HEK293 (cell line): ENCODE results near the gene NUCB1.

Experiments
- BCL11B ChIP-seq: fragments of 450-650 bp; formaldehyde crosslinking; IDR thresholded peaks from 2 replicates; pipeline ENCODE4 v1.5.1; 2016; ENCODE audit warnings: low read depth, missing biosample characterization, missing genetic modification characterization
- KLF10 ChIP-seq: fragments of 450-650 bp; IDR thresholded peaks from 2 replicates; pipeline ENCODE4 v1.5.1; 2018; ENCODE audit warnings: missing biosample characterization, mild to moderate bottlenecking, missing genetic modification characterization
- REPIN1 ChIP-seq: fragments of 450-650 bp; formaldehyde crosslinking; IDR thresholded peaks from 2 replicates; pipeline ENCODE4 v1.5.1; 2017; ENCODE audit warnings: missing biosample characterization, missing genetic modification characterization, low read depth
- SP7 ChIP-seq: fragments of 450-650 bp; formaldehyde crosslinking; IDR thresholded peaks from 2 replicates; pipeline ENCODE4 v1.5.1; 2016; ENCODE audit warnings: missing biosample characterization, missing genetic modification characterization
- YY1 ChIP-seq: fragments of 450-650 bp; formaldehyde crosslinking; IDR thresholded peaks from 2 replicates; pipeline ENCODE4 v1.5.1; 2018; ENCODE audit warnings: missing biosample characterization, missing genetic modification characterization
- ZBTB17 ChIP-seq: fragments of 450-650 bp; formaldehyde crosslinking; IDR thresholded peaks from 2 replicates; pipeline ENCODE4 v1.5.1; 2016; ENCODE audit warnings: missing biosample characterization, missing genetic modification characterization
- ZBTB20 ChIP-seq: fragments of 450-650 bp; formaldehyde crosslinking; IDR thresholded peaks from 2 replicates; pipeline ENCODE4 v1.5.1; 2016; ENCODE audit warnings: missing biosample characterization, missing genetic modification characterization
- ZBTB7A ChIP-seq: fragments of 450-650 bp; formaldehyde crosslinking; IDR thresholded peaks from 2 replicates; pipeline ENCODE4 v1.5.1; 2016; ENCODE audit warnings: low read depth, missing biosample characterization, missing genetic modification characterization
- ZNF114 ChIP-seq: fragments of 450-650 bp; formaldehyde crosslinking; IDR thresholded peaks from 2 replicates; pipeline ENCODE4 v1.5.0; 2017; ENCODE audit warnings: missing biosample characterization, missing genetic modification characterization
- ZNF155 ChIP-seq: fragments of 450-650 bp; formaldehyde crosslinking; IDR thresholded peaks from 2 replicates; pipeline ENCODE4 v1.5.1; 2016; ENCODE audit warnings: missing biosample characterization, missing genetic modification characterization
- ZNF169 ChIP-seq: fragments of 450-650 bp; formaldehyde crosslinking; IDR thresholded peaks from 2 replicates; pipeline ENCODE4 v1.5.1; 2016; ENCODE audit warnings: missing biosample characterization, missing genetic modification characterization
- ZNF221 ChIP-seq: fragments of 450-650 bp; formaldehyde crosslinking; IDR thresholded peaks from 2 replicates; pipeline ENCODE4 v1.5.1; 2017; ENCODE audit warnings: missing biosample characterization, missing genetic modification characterization, borderline replicate concordance
- ZNF391 ChIP-seq: fragments of 450-650 bp; formaldehyde crosslinking; IDR thresholded peaks from 2 replicates; pipeline ENCODE4 v1.5.1; 2016; ENCODE audit warnings: low read depth, missing biosample characterization, missing genetic modification characterization, borderline replicate concordance
- ZNF394 ChIP-seq: fragments of 450-650 bp; formaldehyde crosslinking; IDR thresholded peaks from 2 replicates; pipeline ENCODE4 v1.5.1; 2016; ENCODE audit warnings: missing biosample characterization, missing genetic modification characterization, mild to moderate bottlenecking, moderate library complexity, borderline replicate concordance
- ZNF501 ChIP-seq: fragments of 450-650 bp; formaldehyde crosslinking; IDR thresholded peaks from 2 replicates; pipeline ENCODE4 v1.5.1; 2016; ENCODE audit warnings: missing biosample characterization, missing genetic modification characterization
- ZNF660 ChIP-seq: fragments of 450-650 bp; IDR thresholded peaks from 2 replicates; pipeline ENCODE4 v1.5.1; 2018; ENCODE audit warnings: missing biosample characterization, mild to moderate bottlenecking, missing genetic modification characterization
- ZNF777 ChIP-seq: fragments of 450-650 bp; formaldehyde crosslinking; IDR thresholded peaks from 2 replicates; pipeline ENCODE4 v1.5.1; 2017; ENCODE audit warnings: missing biosample characterization, missing genetic modification characterization, borderline replicate concordance
- TF ChIP-seq, protein P1 (sequence below): fragments of 450-650 bp; formaldehyde crosslinking; conservative IDR thresholded peaks from 2 replicates; pipeline ENCODE4 v1.5.1; 2016; ENCODE audit warnings: low read depth, missing biosample characterization, missing genetic modification characterization
- TF ChIP-seq, protein P2 (sequence below): fragments of 450-650 bp; formaldehyde crosslinking; IDR thresholded peaks from 2 replicates; pipeline ENCODE4 v1.5.1; 2016; ENCODE audit warnings: missing biosample characterization, missing genetic modification characterization
- TF ChIP-seq, protein P3 (sequence below): fragments of 450-650 bp; formaldehyde crosslinking; IDR thresholded peaks from 2 replicates; pipeline ENCODE4 v1.5.1; 2016; ENCODE audit warnings: missing biosample characterization, missing genetic modification characterization
- TF ChIP-seq, protein P4 (sequence below): fragments of 450-650 bp; formaldehyde crosslinking; IDR thresholded peaks from 2 replicates; pipeline ENCODE4 v1.5.1; 2017; ENCODE audit warnings: missing biosample characterization, mild to moderate bottlenecking, missing genetic modification characterization, moderate library complexity
- TF ChIP-seq, protein P5 (sequence below): fragments of 450-650 bp; formaldehyde crosslinking; IDR thresholded peaks from 2 replicates; pipeline ENCODE4 v1.5.1; 2016; ENCODE audit warnings: missing biosample characterization, missing genetic modification characterization
- TF ChIP-seq, protein P6 (sequence below): fragments of 450-650 bp; formaldehyde crosslinking; IDR thresholded peaks from 2 replicates; pipeline ENCODE4 v1.5.1; 2016; ENCODE audit warnings: missing biosample characterization, missing genetic modification characterization, low read depth
- TF ChIP-seq, protein P7 (sequence below): fragments of 450-650 bp; formaldehyde crosslinking; IDR thresholded peaks from 2 replicates; pipeline ENCODE4 v1.5.1; 2017; ENCODE audit warnings: missing biosample characterization, missing genetic modification characterization

The NUCB1 gene

DNA sequence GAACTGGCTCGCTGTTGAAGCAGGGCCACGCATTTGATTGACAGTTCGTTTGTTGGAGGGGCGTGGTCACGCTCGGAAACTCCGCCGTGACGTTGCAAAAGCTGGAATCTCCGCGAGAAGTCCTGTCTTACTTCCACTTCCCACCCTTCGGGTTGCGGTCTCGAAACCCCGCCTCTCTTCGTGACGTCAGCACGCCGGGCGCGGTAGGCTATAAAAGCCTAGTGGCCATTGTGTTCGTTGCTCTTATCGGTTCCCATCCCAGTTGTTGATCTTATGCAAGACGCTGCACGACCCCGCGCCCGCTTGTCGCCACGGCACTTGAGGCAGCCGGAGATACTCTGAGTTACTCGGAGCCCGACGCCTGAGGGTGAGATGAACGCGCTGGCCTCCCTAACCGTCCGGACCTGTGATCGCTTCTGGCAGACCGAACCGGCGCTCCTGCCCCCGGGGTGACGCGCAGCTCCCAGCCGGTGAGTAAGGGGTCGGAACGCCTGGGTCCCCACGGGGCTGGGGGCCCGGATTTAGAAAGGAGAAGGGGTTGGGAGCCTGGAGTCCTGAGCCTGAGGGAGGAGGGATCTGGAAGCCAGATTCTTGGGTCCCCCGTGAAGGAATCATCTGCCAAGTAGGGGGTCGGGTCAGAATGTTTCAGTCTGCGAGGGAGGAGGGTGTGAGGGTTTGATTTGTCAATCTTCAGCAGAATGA lies 27.8 kb upstream of the NUCB1 start, which contains the start of gene PPP1R15A (continued):
- TF ChIP-seq, protein P1, sequence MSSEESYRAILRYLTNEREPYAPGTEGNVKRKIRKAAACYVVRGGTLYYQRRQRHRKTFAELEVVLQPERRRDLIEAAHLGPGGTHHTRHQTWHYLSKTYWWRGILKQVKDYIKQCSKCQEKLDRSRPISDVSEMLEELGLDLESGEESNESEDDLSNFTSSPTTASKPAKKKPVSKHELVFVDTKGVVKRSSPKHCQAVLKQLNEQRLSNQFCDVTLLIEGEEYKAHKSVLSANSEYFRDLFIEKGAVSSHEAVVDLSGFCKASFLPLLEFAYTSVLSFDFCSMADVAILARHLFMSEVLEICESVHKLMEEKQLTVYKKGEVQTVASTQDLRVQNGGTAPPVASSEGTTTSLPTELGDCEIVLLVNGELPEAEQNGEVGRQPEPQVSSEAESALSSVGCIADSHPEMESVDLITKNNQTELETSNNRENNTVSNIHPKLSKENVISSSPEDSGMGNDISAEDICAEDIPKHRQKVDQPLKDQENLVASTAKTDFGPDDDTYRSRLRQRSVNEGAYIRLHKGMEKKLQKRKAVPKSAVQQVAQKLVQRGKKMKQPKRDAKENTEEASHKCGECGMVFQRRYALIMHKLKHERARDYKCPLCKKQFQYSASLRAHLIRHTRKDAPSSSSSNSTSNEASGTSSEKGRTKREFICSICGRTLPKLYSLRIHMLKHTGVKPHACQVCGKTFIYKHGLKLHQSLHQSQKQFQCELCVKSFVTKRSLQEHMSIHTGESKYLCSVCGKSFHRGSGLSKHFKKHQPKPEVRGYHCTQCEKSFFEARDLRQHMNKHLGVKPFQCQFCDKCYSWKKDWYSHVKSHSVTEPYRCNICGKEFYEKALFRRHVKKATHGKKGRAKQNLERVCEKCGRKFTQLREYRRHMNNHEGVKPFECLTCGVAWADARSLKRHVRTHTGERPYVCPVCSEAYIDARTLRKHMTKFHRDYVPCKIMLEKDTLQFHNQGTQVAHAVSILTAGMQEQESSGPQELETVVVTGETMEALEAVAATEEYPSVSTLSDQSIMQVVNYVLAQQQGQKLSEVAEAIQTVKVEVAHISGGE, result 0 out of 2 replicates have a peak, but pooled peaks have one; percentile 26
- peak; percentile 58; the same call in 1 of the 2 replicates for TF ChIP-seq ZBTB20
- TF ChIP-seq, protein P2, sequence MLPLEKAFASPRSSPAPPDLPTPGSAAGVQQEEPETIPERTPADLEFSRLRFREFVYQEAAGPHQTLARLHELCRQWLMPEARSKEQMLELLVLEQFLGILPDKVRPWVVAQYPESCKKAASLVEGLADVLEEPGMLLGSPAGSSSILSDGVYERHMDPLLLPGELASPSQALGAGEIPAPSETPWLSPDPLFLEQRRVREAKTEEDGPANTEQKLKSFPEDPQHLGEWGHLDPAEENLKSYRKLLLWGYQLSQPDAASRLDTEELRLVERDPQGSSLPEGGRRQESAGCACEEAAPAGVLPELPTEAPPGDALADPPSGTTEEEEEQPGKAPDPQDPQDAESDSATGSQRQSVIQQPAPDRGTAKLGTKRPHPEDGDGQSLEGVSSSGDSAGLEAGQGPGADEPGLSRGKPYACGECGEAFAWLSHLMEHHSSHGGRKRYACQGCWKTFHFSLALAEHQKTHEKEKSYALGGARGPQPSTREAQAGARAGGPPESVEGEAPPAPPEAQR (tag by site-specific recombination), result peak; percentile 20; the same call in 1 of the 2 replicates
- peak; percentile 59 for TF ChIP-seq ZBTB17 (tag by site-specific recombination)
- no peak for TF ChIP-seq ZNF155 (tag by site-specific recombination)
- TF ChIP-seq ZNF114 (tag by site-specific recombination), result no peak
- TF ChIP-seq ZNF501 (tag by site-specific recombination), result peak; percentile 80
- TF ChIP-seq, protein P3, sequence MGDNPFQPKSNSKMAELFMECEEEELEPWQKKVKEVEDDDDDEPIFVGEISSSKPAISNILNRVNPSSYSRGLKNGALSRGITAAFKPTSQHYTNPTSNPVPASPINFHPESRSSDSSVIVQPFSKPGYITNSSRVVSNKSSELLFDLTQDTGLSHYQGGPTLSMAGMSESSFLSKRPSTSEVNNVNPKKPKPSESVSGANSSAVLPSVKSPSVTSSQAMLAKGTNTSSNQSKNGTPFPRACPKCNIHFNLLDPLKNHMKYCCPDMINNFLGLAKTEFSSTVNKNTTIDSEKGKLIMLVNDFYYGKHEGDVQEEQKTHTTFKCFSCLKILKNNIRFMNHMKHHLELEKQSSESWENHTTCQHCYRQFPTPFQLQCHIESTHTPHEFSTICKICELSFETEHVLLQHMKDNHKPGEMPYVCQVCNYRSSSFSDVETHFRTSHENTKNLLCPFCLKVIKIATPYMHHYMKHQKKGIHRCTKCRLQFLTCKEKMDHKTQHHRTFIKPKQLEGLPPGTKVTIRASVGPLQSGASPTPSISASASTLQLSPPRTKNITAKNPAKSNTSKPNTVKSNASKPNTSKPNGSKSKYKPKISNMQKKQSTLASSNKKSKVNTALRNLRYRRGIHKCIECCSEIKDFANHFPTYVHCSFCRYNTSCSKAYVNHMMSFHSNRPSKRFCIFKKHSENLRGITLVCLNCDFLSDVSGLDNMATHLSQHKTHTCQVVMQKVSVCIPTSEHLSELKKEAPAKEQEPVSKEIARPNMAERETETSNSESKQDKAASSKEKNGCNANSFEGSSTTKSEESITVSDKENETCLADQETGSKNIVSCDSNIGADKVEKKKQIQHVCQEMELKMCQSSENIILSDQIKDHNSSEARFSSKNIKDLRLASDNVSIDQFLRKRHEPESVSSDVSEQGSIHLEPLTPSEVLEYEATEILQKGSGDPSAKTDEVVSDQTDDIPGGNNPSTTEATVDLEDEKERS (tag by site-specific recombination), result no peak
- TF ChIP-seq KLF10 (tag by site-specific recombination), result no peak
- peak; percentile 98; the same call in 1 of the 2 replicates for TF ChIP-seq ZNF391 (tag by site-specific recombination)
- TF ChIP-seq SP7 (tag by site-specific recombination), result peak; percentile 75
- TF ChIP-seq, protein P4, sequence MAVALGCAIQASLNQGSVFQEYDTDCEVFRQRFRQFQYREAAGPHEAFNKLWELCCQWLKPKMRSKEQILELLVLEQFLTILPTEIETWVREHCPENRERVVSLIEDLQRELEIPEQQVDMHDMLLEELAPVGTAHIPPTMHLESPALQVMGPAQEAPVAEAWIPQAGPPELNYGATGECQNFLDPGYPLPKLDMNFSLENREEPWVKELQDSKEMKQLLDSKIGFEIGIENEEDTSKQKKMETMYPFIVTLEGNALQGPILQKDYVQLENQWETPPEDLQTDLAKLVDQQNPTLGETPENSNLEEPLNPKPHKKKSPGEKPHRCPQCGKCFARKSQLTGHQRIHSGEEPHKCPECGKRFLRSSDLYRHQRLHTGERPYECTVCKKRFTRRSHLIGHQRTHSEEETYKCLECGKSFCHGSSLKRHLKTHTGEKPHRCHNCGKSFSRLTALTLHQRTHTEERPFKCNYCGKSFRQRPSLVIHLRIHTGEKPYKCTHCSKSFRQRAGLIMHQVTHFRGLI (tag by site-specific recombination), result 0 out of 2 replicates have a peak, but pooled peaks have one; percentile 27
- no peak for TF ChIP-seq ZNF777 (tag by site-specific recombination)
- peak; percentile 63 for TF ChIP-seq ZNF660 (tag by site-specific recombination)
- TF ChIP-seq, protein P5, sequence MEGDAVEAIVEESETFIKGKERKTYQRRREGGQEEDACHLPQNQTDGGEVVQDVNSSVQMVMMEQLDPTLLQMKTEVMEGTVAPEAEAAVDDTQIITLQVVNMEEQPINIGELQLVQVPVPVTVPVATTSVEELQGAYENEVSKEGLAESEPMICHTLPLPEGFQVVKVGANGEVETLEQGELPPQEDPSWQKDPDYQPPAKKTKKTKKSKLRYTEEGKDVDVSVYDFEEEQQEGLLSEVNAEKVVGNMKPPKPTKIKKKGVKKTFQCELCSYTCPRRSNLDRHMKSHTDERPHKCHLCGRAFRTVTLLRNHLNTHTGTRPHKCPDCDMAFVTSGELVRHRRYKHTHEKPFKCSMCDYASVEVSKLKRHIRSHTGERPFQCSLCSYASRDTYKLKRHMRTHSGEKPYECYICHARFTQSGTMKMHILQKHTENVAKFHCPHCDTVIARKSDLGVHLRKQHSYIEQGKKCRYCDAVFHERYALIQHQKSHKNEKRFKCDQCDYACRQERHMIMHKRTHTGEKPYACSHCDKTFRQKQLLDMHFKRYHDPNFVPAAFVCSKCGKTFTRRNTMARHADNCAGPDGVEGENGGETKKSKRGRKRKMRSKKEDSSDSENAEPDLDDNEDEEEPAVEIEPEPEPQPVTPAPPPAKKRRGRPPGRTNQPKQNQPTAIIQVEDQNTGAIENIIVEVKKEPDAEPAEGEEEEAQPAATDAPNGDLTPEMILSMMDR, result 0 out of 2 replicates have a peak, but pooled peaks have one; percentile 32
- TF ChIP-seq, protein P6, sequence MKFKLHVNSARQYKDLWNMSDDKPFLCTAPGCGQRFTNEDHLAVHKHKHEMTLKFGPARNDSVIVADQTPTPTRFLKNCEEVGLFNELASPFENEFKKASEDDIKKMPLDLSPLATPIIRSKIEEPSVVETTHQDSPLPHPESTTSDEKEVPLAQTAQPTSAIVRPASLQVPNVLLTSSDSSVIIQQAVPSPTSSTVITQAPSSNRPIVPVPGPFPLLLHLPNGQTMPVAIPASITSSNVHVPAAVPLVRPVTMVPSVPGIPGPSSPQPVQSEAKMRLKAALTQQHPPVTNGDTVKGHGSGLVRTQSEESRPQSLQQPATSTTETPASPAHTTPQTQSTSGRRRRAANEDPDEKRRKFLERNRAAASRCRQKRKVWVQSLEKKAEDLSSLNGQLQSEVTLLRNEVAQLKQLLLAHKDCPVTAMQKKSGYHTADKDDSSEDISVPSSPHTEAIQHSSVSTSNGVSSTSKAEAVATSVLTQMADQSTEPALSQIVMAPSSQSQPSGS (tag by site-specific recombination), result peak; percentile 96
- peak; percentile 67; the same call in 1 of the 2 replicates for TF ChIP-seq ZNF394
- peak; percentile 55; the same call in 1 of the 2 replicates for TF ChIP-seq BCL11B
- TF ChIP-seq ZBTB7A (tag by site-specific recombination), result 0 out of 2 replicates have a peak, but pooled peaks have one; percentile 65
- peak; percentile 56; the same call in 1 of the 2 replicates for TF ChIP-seq ZNF169 (tag by site-specific recombination)
- no peak for TF ChIP-seq ZNF221 (tag by site-specific recombination)
- TF ChIP-seq, protein P7, sequence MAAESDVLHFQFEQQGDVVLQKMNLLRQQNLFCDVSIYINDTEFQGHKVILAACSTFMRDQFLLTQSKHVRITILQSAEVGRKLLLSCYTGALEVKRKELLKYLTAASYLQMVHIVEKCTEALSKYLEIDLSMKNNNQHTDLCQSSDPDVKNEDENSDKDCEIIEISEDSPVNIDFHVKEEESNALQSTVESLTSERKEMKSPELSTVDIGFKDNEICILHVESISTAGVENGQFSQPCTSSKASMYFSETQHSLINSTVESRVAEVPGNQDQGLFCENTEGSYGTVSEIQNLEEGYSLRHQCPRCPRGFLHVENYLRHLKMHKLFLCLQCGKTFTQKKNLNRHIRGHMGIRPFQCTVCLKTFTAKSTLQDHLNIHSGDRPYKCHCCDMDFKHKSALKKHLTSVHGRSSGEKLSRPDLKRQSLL, result peak; percentile 47; the same call in 1 of the 2 replicates
- no peak for TF ChIP-seq YY1 (tag by site-specific recombination)
- peak; percentile 74; the same call in 1 of the 2 replicates for TF ChIP-seq REPIN1 (tag by site-specific recombination)
- TF ChIP-seq, all 188 proteins: peak for 57
